Measurements from ENCODE around the gene CLDN11.

The CLDN11 gene

GRCh38 chr3:170426240-170426797 is 7.7 kb downstream of the CLDN11 start:
- DNase-seq (ENCODE audit: low read depth in 2 of 2): no peak

- no peak for DNase-seq (ENCODE audit: low read depth in 2 of 2)
Measured at GRCh38 chr3:170428095-170428494, 9.4 kb downstream of the CLDN11 start.

GRCh38 chr3:170429050-170429449 is 10.4 kb downstream of the CLDN11 start:
- DNase-seq (ENCODE audit: low read depth in 2 of 2): no peak

GRCh38 chr3:170431054-170431453 is 12.4 kb downstream of the CLDN11 start:
- DNase-seq (ENCODE audit: low read depth in 2 of 2): no peak

GRCh38 chr3:170432416-170432815 is 13.7 kb downstream of the CLDN11 start:
- no peak for DNase-seq (ENCODE audit: low read depth in 2 of 2)

GRCh38 chr3:170436697-170437096 is 18.0 kb downstream of the CLDN11 start:
- no peak for DNase-seq (ENCODE audit: low read depth in 2 of 2)

- no peak for DNase-seq (ENCODE audit: low read depth in 2 of 2)
Measured at GRCh38 chr3:170437176-170437575, 18.5 kb downstream of the CLDN11 start.

GRCh38 chr3:170437696-170438407 is 19.2 kb downstream of the CLDN11 start:
- DNase-seq (ENCODE audit: low read depth in 2 of 2): no peak

GRCh38 chr3:170438836-170439235 is 20.2 kb downstream of the CLDN11 start:
- no peak for DNase-seq (ENCODE audit: low read depth in 2 of 2)

- no peak for DNase-seq (ENCODE audit: low read depth in 2 of 2)
Measured at GRCh38 chr3:170440344-170440743, 21.7 kb downstream of the CLDN11 start.

GRCh38 chr3:170441412-170441811 is 22.7 kb downstream of the CLDN11 start:
- DNase-seq (ENCODE audit: low read depth in 2 of 2): no peak

GRCh38 chr3:170442947-170443346 is 24.3 kb downstream of the CLDN11 start:
- no peak for DNase-seq (ENCODE audit: low read depth in 2 of 2)

- no peak for DNase-seq (ENCODE audit: low read depth in 2 of 2)
Measured at GRCh38 chr3:170443457-170443856, 24.8 kb downstream of the CLDN11 start.

GRCh38 chr3:170448584-170448983 is 29.9 kb downstream of the CLDN11 start:
- DNase-seq (ENCODE audit: low read depth in 2 of 2): no peak

- no peak for DNase-seq (ENCODE audit: low read depth in 2 of 2)
Measured at GRCh38 chr3:170450039-170450438, 31.4 kb downstream of the CLDN11 start.

- DNase-seq (ENCODE audit: low read depth in 2 of 2): no peak
Measured at GRCh38 chr3:170454509-170454908, 35.8 kb downstream of the CLDN11 start.

- no peak for DNase-seq (ENCODE audit: low read depth in 2 of 2)
Measured at GRCh38 chr3:170458285-170458684, 39.6 kb downstream of the CLDN11 start.

- no peak for DNase-seq (ENCODE audit: low read depth in 2 of 2)
Measured at GRCh38 chr3:170463011-170463410, 44.3 kb downstream of the CLDN11 start.

GRCh38 chr3:170465955-170466354 is 47.3 kb downstream of the CLDN11 start:
- DNase-seq (ENCODE audit: low read depth in 2 of 2): no peak

GRCh38 chr3:170467007-170467406 is 48.3 kb downstream of the CLDN11 start:
- DNase-seq (ENCODE audit: low read depth in 2 of 2): no peak

GRCh38 chr3:170467571-170468147 is 49.0 kb downstream of the CLDN11 start:
- no peak for DNase-seq (ENCODE audit: low read depth in 2 of 2)

- no peak for DNase-seq (ENCODE audit: low read depth in 2 of 2)
Measured at GRCh38 chr3:170469151-170470062, 50.7 kb downstream of the CLDN11 start.

Measured in stimulated activated CD4-positive, alpha-beta T cell treated with anti-CD3 and anti-CD28 coated beads, Interleukin-1b, Interleukin-23, amount 100 ng/mL, for 4 hours (primary cell).